Fibroblast of lung (primary cell): ENCODE data around the gene PRKAR1B. TPM values are rescaled to one million over a fixed set of nuclear protein-coding genes. Genes with fewer than 3 reads are reported as not detected.

Experiments
- DNase-seq, 2 donors: peaks; one replicate each; pipeline versions ENCODE4 v3.0.0 to v3.0.0-alpha.2; 2010; ENCODE audit warnings: low read depth in 2 of 2
- H2AFZ ChIP-seq: 2 replicates; pipeline ENCODE4 v1.5.1; 2012; ENCODE audit warnings: low read length, control low read depth, inconsistent platforms
- H3K27ac ChIP-seq: 2 replicates; pipeline ENCODE4 v1.5.1; 2011; ENCODE audit warnings: low read length, control low read depth; ENCODE audit not compliant: insufficient read depth
- H3K27me3 ChIP-seq: 2 replicates; pipeline ENCODE4 v1.5.1; 2011; ENCODE audit warnings: mild to moderate bottlenecking, low read length; ENCODE audit not compliant: control insufficient read depth, insufficient read depth
- H3K36me3 ChIP-seq: 2 replicates; pipeline ENCODE4 v1.5.1; 2011; ENCODE audit warnings: low read length; ENCODE audit not compliant: control insufficient read depth, insufficient read depth
- H3K4me1 ChIP-seq: 2 replicates; pipeline ENCODE4 v1.5.1; 2011; ENCODE audit warnings: low read length; ENCODE audit not compliant: control insufficient read depth, insufficient read depth; ENCODE audit errors: extremely low read depth
- H3K4me2 ChIP-seq: 2 replicates; pipeline ENCODE4 v1.5.1; 2011; ENCODE audit warnings: low read length, control low read depth; ENCODE audit not compliant: insufficient read depth; ENCODE audit errors: extremely low read depth
- H3K4me3 ChIP-seq, 4 experiments: fragments of 200-600 bp in 1 of 4; sonication (generic) in 1 of 4; replicated peaks in 1 of 4; 2 replicates each; pipeline ENCODE4 v1.5.1; 2011 to 2016; ENCODE audit warnings: low read length in 4 of 4, low read depth in 3 of 4, mild to moderate bottlenecking in 3 of 4, control low read depth in 2 of 4, inconsistent platforms in 1 of 4, mixed read lengths in 1 of 4; ENCODE audit not compliant: insufficient read depth in 1 of 4; ENCODE audit errors: control extremely low read depth in 1 of 4
- H3K79me2 ChIP-seq: 2 replicates; pipeline ENCODE4 v1.5.1; 2012; ENCODE audit warnings: mild to moderate bottlenecking, low read length, inconsistent platforms; ENCODE audit not compliant: control insufficient read depth, insufficient read depth
- H3K9ac ChIP-seq: 2 replicates; pipeline ENCODE4 v1.5.1; 2011; ENCODE audit warnings: mild to moderate bottlenecking, low read length, control low read depth; ENCODE audit not compliant: insufficient read depth
- H3K9me3 ChIP-seq: 2 replicates; pipeline ENCODE4 v1.5.1; 2012; ENCODE audit warnings: low read depth, low read length; ENCODE audit not compliant: control insufficient read depth, insufficient read depth
- H4K20me1 ChIP-seq: 2 replicates; pipeline ENCODE4 v1.5.1; 2011; ENCODE audit warnings: low read length; ENCODE audit not compliant: control insufficient read depth, insufficient read depth; ENCODE audit errors: extremely low read depth
- CTCF ChIP-seq, 2 donors: IDR thresholded peaks in 1 of 2; conservative IDR thresholded peaks in 1 of 2; 1 replicate in 1 of 2; 2 replicates in 1 of 2; pipeline ENCODE4 v1.5.1; 2011 to 2012; ENCODE audit warnings: low read length in 2 of 2, control low read depth in 1 of 2, inconsistent platforms in 1 of 2, low read depth in 1 of 2, mild to moderate bottlenecking in 1 of 2
- EZH2 ChIP-seq: IDR thresholded peaks from 2 replicates; pipeline ENCODE4 v1.5.1; 2012; ENCODE audit warnings: low read length, control low read depth, mild to moderate bottlenecking; ENCODE audit errors: missing control alignments
- polyA plus RNA-seq, 2 donors: library from polyadenylated mRNA; depleted of rRNA in 1 of 2; stranded (reverse) in 1 of 2; unstranded in 1 of 2; fragments of >200 nt; gene quantifications; 2 replicates each; pipeline ENCODE4 v1.2.1, GENCODE V29; 2011 to 2012; ENCODE audit warnings: missing spikeins in 1 of 2
- total RNA-seq: library from RNA; depleted of rRNA; stranded (reverse); fragments of >200 nt; gene quantifications from 2 replicates; pipeline ENCODE4 v1.2.1, GENCODE V29; 2014

Gene PRKAR1B
- total and polyA plus RNA-seq, 2 donors (not counting 1 experiment from before 2014, with no cell fraction given), result 12.7 to 14.5 TPM

DNA sequence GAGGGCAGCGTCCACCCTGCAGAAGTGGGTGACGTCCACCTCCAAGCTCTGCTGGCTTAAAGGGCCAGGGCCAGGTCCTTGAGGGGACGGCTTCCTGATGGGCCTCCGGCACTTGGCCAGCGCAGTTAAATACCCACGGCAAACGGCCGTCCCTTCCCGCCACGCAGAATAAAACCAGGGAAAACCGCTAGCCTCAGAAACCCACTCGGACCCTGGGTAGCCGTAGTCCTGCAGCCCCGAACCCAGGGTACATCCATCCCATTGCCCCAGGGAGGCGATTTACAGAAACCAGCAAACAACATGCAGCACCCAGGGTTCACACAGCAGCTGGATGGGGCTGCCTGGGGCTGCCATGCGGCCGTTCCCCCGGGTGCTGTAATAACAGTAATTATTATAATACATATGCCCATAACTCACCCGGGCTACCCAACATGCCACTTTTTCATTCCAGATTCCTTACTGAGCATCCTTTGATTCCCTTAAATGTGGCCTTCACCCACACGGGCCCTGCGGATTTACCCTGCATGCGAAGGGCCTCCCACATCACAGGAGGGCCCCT, 126.0 kb downstream of the PRKAR1B start:
- H3K27me3 ChIP-seq, result no peaks in the 10 kb centered on the region
- no peak overlapping the region for H3K4me2 ChIP-seq
- no peak overlapping the region for H3K4me3 ChIP-seq
- no peak for TF ChIP-seq EZH2
- TF ChIP-seq CTCF (conservative IDR thresholded peaks at IDR 0.05 in 1 of 2, IDR thresholded peaks at IDR 0.05 in 1 of 2; ENCODE audit: low read depth in 1 of 2, low read length in 2 of 2), result no peak
- H3K4me1 ChIP-seq, result no peaks in the 10 kb centered on the region
- no peak overlapping the region for H2AFZ ChIP-seq
- H3K36me3 ChIP-seq, result no peaks in the 10 kb centered on the region
- no peaks in the 10 kb centered on the region for H3K79me2 ChIP-seq
- no peak overlapping the region for H3K9ac ChIP-seq
- no peak overlapping the region for H3K27ac ChIP-seq
- no peaks in the 10 kb centered on the region for H4K20me1 ChIP-seq
- no peak for DNase-seq
- no peaks in the 10 kb centered on the region for H3K9me3 ChIP-seq

DNA sequence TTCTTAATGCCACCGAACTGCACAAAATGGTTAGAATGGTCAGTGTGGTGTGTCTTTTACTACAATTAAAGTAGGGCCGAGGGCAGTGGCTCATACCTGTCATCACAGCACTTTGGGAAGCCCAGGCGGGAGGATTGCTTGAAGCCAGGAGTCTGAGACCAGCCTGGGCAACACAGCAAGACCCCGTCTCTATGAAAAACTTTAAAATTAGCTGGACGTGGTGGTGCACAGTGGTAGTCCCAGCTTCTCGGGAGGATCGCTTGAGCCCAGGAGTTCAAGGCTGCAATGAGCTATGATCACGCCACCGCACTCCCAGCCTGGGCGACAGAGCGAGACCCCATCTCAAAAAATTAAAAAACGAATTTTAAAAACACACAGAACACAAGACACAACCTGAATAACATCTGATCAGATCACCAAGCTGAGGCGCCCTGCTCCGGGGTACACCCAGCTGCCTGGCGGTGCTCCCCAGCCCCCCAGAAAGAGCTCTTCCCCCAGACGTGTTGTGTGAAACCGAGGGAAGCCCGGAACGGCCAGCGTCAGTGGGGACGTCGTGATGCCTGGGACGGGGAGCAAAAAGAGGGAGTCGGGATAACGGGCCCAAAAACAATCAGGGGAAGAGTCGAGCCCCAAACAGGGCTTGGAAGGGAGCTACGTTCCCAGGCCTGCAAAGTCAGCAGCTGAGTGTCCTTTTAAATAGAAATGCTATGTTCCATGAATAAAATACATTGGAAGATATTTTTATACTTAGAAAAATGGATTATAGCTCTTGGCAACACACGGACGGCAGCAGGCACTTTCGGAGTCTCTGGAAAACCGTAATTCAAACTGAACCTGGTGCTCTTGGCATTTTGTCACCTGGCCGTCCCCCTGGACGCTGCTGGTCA, 126.7 kb downstream of the PRKAR1B start:
- DNase-seq, result no peak
- H2AFZ ChIP-seq, result no peak overlapping the region
- no peaks in the 10 kb centered on the region for H3K36me3 ChIP-seq
- no peaks in the 10 kb centered on the region for H3K9me3 ChIP-seq
- TF ChIP-seq EZH2, result no peak
- TF ChIP-seq CTCF (conservative IDR thresholded peaks at IDR 0.05 in 1 of 2, IDR thresholded peaks at IDR 0.05 in 1 of 2; ENCODE audit: low read depth in 1 of 2, low read length in 2 of 2), result no peak
- H3K4me2 ChIP-seq, result no peak overlapping the region
- no peaks in the 10 kb centered on the region for H4K20me1 ChIP-seq
- no peaks in the 10 kb centered on the region for H3K27me3 ChIP-seq
- no peak overlapping the region for H3K9ac ChIP-seq
- H3K4me3 ChIP-seq, result no peak overlapping the region
- no peaks in the 10 kb centered on the region for H3K79me2 ChIP-seq
- H3K27ac ChIP-seq, result no peak overlapping the region
- no peaks in the 10 kb centered on the region for H3K4me1 ChIP-seq

DNA sequence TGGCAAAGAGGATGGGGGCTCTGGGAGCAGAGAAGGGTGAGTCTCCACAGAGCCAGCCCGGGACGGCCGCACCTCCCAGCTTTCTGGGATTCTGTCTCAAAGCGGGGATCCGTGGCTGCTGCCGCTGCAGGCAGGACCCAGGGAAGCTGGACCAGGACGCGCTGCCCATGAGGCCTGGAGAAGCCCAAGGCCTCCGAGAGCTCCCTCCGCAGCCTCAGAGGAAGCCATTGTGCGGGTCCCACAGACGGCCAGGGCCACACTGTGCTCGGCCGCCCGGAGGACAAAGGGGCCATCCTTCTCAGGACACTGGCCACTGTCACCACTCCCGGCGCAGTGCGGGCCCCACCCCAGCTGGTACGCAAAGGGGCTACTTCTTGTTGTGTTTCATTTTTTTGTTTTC, 128.2 kb downstream of the PRKAR1B start:
- DNase-seq, result no peak
- no peak overlapping the region for H3K4me3 ChIP-seq
- no peaks in the 10 kb centered on the region for H3K9me3 ChIP-seq
- no peak overlapping the region for H3K9ac ChIP-seq
- H2AFZ ChIP-seq, result no peak overlapping the region
- H3K4me1 ChIP-seq, result no peaks in the 10 kb centered on the region
- H3K36me3 ChIP-seq, result no peaks in the 10 kb centered on the region
- TF ChIP-seq EZH2, result no peak
- TF ChIP-seq CTCF (conservative IDR thresholded peaks at IDR 0.05 in 1 of 2, IDR thresholded peaks at IDR 0.05 in 1 of 2; ENCODE audit: low read depth in 1 of 2, low read length in 2 of 2), result no peak
- no peaks in the 10 kb centered on the region for H3K79me2 ChIP-seq
- H3K4me2 ChIP-seq, result no peak overlapping the region
- no peak overlapping the region for H3K27ac ChIP-seq
- no peaks in the 10 kb centered on the region for H4K20me1 ChIP-seq
- H3K27me3 ChIP-seq, result no peaks in the 10 kb centered on the region
